ENCODE data around the gene BPIFA1. TPM values are rescaled to one million over a fixed set of nuclear protein-coding genes. Genes with fewer than 3 reads are reported as not detected.

The BPIFA1 gene
- not detected for polyA plus RNA-seq (ENCODE audit: insufficient read length)

DNA sequence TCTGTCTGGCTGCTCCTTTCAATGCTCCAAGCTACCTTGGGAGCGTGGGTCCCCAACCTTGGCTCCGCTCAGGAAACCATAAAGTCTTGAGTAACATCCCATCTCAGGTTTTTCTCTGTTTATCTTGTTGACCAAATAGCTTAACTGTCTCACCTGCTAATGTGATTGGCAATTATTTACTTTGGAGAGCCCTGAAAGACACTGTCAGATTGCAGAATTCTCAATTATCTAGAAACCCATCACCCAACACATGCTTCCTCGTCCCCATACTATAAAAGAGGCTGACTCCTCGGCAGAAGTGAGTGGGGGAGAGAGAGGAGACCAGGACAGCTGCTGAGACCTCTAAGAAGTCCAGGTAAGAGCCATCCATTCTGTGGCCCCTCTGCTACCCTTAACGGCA, at the start of gene BPIFA1:
Gene BPIFA1 (plus strand): TSS at position 301 of the 400 bp plus-strand sequence. CDS start 1,716 bp downstream, outside the sequence.
- DNase-seq, result no peak

DNA sequence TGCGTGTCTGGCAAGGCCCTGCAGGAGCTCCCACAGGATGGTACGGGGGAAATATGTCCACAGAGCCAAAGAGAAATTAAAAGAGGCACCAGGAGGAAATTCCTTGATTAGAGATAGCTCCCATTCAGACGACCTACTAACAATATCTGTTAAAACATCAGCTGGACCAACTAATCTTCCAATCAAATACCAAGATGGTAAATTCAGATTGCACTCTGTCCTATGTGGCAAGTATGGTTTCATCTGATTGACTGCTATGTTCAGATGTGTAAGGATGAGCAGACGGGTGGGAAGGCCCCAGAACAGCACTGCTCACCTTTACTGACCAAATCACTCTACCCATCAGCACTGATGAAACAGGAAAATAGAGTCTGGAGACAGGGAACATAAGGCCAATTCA, 48.3 kb upstream of the BPIFA1 start:
- no peak for DNase-seq

- DNase-seq, result no peak
Measured at GRCh38 chr20:33188421-33188820, 47.4 kb upstream of the BPIFA1 start.

GRCh38 chr20:33191484-33191883, 44.3 kb upstream of the BPIFA1 start:
- no peak for DNase-seq

- no peak for DNase-seq
Measured at GRCh38 chr20:33191955-33192354, 43.8 kb upstream of the BPIFA1 start.

- DNase-seq, result peak; percentile 15
Measured at GRCh38 chr20:33192912-33193501, 42.8 kb upstream of the BPIFA1 start.

DNA sequence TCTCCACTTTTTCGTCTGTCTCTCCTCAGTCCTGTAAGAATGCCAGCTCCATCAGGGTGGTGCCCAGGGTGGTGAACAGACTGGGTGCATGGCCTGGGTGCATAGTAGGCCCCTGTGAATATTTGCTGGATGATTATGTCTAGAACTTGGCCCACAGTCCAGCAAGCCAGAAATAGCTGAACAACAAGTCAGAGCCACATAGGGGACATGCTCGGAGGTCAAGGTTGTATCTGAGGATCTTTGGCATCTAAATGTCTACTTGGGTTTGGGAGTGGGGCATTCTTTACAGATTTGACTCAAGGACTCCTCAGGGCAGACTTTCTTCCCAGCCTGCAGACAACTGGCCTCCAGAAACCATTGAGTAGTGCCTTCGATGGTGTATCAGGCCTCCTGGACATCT, 36.8 kb upstream of the BPIFA1 start:
- DNase-seq, result no peak

DNA sequence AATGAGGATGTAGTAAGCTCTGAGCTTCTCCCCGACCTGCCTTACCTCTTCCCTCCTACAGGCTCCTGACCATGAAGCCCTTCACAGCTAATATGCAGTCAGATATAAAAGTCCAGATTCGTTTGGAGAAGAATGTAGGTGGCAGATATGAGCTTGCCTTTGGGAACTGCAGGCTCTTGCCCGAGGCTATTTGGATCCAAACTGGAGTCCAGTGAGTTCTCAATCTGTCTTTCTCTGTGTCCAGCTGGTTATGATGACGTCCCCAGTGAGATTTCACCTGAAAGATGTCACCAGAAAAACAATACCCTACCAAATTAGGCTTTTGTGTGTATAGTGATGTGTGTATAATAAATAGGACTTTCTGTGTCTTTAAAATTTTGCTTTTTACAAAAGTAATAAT, 33.3 kb upstream of the BPIFA1 start:
- no peak for DNase-seq

DNA sequence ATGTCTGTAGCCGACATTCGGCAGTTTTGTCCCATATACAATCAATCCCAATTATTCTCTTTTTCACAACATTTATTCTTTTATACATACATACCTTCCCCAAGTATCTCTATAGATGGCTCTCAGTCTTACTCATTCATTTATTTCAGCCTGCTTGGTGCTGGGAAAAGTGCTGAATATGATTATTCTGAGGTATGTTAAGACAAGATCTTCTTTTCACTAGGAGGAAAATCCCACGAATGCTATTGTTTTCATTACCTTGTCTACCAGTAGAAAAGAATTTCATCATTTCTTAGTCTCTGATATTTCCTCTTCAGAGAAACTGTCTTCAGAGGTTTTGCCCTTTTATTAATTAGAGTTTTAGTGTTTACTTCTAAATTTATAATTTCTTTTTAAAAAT, 32.4 kb upstream of the BPIFA1 start:
- DNase-seq, result no peak

GRCh38 chr20:33209789-33210188, 26.0 kb upstream of the BPIFA1 start:
- peak; percentile 79 for DNase-seq

DNA sequence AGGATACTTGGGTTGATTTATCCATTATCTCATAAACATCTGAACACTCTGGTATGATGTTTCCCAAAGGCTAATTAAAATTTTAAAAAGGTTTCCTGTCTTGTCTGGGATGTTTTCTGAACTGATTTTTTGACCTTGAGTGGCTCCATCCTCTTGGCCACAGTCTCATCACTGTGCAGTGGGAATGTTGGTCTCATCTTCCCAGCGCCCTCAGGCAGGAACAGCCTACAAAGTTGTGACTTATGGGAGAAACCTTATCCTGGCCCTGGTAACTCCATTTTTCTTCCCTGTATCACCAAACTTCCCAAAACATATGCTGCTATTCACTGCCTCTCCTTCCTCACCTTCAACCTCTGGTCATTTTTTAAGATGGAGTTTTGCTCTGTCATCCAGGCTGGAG, 25.4 kb upstream of the BPIFA1 start:
- DNase-seq, result no peak

- no peak for DNase-seq
Measured at GRCh38 chr20:33211817-33212424, 23.9 kb upstream of the BPIFA1 start.

DNA sequence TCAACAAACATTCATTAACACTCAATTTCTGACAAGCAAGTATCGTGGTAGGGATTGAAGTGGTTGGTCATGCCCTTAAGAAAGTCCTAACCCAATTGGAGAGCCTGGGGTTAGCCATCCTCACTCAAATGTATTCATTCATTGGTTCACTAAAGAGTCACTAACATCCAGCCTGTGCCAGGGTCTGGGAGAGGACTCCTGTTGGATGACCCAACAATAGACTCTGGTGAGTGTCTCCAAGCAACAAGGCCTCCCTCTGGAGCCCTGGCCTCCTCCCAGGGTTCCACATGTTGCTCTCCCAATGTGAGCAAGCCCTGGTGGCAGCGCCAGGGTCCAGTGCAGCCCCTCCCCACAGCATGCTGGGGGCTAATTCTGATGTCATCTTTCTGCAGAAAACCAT, 18.7 kb upstream of the BPIFA1 start, which contains the start of gene BPIFA3:
Gene BPIFA3 (plus strand): TSS at position 301 of the 400 bp plus-strand sequence. CDS start 185 bp downstream, outside the sequence.
- no peak for DNase-seq

- DNase-seq, result no peak
Measured at GRCh38 chr20:33224399-33224798, 11.4 kb upstream of the BPIFA1 start.

DNA sequence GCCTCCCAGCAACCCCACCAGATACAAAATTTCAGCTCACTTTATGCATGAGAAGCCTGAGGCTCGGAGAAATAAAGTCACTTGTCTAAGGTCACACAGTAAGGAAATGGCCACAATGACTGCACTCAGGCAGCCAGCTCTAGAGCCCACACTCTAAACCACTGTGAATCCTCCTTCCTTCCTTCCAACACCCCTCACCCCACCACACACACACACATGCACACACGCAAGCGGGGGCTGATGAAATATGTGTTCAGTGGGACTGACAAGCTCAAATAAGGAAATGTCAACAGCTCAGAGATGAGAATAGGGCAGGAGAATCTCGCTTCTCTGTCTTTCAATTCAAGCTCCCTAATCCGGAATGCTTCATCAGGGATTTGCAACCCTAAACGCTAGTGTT, 6.0 kb upstream of the BPIFA1 start:
- no peak for DNase-seq

DNA sequence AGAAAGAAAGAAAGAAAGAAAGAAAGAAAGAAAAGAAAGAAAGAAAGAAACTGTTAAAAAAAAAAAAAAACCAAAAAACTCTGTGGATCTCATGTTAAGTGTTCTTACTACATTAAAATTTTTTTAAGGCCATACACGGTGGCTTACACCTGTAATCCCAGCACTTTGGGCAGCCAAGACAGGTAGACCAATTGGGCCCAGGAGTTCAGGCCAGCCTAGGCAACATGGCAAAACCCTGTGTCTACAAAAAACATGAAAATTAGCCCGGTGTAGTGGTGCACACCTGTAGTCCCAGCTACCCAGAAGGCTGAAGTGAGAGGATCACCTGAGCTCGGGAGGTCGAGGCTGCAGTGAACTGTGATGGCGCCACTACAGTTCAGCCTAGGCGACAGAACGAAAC, 4.6 kb upstream of the BPIFA1 start:
- DNase-seq, result no peak

- DNase-seq, result no peak
Measured at GRCh38 chr20:33232486-33233072, 3.2 kb upstream of the BPIFA1 start.

DNA sequence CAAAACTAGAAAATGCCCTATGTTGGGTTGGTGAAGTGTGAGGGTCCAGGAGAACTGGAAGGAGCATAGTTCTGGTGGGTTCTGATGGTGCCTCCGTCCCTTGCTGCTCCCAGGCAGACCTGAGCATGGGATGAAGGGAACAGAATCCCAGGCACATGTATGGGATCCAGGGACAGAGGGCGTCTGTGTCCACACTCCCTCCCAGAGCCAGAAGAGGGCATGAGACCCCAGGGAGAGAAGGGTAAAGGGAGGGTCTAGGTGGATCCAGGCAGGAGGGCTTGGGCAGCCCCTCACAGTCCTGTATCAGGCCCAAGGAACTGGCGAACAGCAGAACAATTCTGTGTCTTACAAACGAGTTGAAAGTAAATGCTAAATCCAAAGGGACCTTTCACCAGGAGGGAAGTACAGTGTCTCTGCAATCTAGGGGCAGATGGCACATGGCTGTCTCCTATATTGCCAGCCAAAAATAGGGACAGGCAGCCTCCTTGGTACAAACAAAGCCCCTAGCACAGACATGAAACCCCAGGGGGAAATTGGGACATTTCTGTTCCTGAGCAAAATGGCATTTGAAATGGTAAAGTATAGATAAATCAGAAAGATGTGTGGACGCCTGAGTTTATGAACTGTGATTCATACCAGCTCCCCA, 2.5 kb upstream of the BPIFA1 start:
- no peak for DNase-seq

- DNase-seq, result no peak
Measured at GRCh38 chr20:33234050-33234449, 1.7 kb upstream of the BPIFA1 start.

GRCh38 chr20:33236351-33236750, 555 bp downstream of the BPIFA1 start:
- DNase-seq, result no peak

GRCh38 chr20:33237989-33238388, 2.2 kb downstream of the BPIFA1 start:
- DNase-seq, result no peak

- DNase-seq, result no peak
Measured at GRCh38 chr20:33239418-33239817, 3.6 kb downstream of the BPIFA1 start.

- no peak for DNase-seq
Measured at GRCh38 chr20:33239979-33240736, 4.4 kb downstream of the BPIFA1 start.

Data from hindlimb muscle (tissue), 1 donor.